ENCODE measurements around the gene HSPB2.

Gene HSPB2

GRCh38 chr11:111938687-111939160, 26.2 kb downstream of the HSPB2 start:
- DNase-seq (ENCODE audit: low read depth, low spot score) = peak; percentile 64

DNA sequence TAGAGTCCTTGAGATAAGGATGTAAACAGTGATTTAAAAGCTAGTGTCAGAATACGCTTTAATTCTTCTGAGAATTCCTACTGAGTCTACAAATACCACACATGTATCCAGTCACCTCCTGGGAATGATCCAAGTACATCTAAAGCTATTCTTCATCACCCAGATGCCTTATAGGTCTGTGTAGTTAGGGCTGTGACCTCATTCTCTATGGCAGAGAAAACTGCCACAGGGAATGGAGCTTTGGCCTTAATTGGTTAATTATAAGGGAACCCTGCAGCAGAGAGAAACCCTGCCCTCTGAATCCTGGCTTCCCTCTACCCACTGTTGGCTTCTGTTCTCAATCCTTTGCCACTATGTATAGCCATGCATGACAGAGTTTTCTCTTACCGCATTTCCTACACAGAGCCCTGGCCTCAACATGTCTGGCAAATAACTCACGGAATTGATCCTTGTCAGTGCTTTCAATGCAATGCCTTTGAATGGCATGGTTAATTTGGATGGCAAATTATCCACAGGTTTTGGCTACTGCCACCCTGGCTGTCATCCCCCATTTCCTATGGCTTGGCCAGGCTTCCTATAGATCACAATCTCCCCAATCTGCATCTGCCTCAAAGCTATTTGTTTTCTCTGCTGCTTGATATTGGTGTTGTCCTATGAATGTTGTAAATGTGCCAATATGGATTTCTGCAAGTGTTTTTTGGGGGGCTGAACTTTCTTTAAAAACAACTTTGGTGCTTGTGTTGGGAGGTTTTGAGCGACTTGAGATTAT, 27.5 kb downstream of the HSPB2 start:
- peak; percentile 91 for DNase-seq (ENCODE audit: low read depth, low spot score)

- no peak for DNase-seq (ENCODE audit: low read depth, low spot score)
Observed at GRCh38 chr11:111941963-111942362, 29.4 kb downstream of the HSPB2 start.

- DNase-seq (ENCODE audit: low read depth, low spot score) = peak; percentile 47
Observed at GRCh38 chr11:111942829-111943228, 30.3 kb downstream of the HSPB2 start.

GRCh38 chr11:111944139-111944538, 31.6 kb downstream of the HSPB2 start:
- DNase-seq (ENCODE audit: low read depth, low spot score) = peak; percentile 72

- peak; percentile 88 for DNase-seq (ENCODE audit: low read depth, low spot score)
Observed at GRCh38 chr11:111944651-111945051, 32.1 kb downstream of the HSPB2 start.

- DNase-seq (ENCODE audit: low read depth, low spot score) = no peak
Observed at GRCh38 chr11:111945198-111945597, 32.7 kb downstream of the HSPB2 start.

GRCh38 chr11:111946499-111946898, 34.0 kb downstream of the HSPB2 start:
- DNase-seq (ENCODE audit: low read depth, low spot score) = peak; percentile 82

- DNase-seq (ENCODE audit: low read depth, low spot score) = no peak
Observed at GRCh38 chr11:111947143-111947542, 34.6 kb downstream of the HSPB2 start.

GRCh38 chr11:111949519-111950426, 37.2 kb downstream of the HSPB2 start:
- no peak for DNase-seq (ENCODE audit: low read depth, low spot score)

DNA sequence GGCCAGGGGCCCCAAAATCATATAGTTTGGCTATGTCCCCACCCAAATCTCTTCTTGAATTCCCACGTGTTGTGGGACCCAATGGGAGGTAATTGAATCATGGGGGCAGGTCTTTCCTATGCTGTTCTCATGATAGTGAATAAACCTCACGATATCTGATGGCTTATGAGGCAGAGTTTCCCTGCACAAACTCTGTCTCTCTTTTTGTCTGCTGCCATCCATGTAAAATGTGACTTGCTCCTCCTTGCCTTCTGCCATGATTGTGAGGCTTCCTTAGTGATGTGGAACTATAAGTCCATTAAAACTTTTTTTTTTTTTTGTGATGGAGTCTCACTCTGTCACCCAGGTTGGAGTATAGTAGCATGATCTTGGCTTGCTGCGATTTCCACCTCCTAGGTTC, 39.0 kb downstream of the HSPB2 start:
- DNase-seq (ENCODE audit: low read depth, low spot score) = no peak

GRCh38 chr11:111954154-111954553, 41.6 kb downstream of the HSPB2 start:
- DNase-seq (ENCODE audit: low read depth, low spot score) = no peak

DNA sequence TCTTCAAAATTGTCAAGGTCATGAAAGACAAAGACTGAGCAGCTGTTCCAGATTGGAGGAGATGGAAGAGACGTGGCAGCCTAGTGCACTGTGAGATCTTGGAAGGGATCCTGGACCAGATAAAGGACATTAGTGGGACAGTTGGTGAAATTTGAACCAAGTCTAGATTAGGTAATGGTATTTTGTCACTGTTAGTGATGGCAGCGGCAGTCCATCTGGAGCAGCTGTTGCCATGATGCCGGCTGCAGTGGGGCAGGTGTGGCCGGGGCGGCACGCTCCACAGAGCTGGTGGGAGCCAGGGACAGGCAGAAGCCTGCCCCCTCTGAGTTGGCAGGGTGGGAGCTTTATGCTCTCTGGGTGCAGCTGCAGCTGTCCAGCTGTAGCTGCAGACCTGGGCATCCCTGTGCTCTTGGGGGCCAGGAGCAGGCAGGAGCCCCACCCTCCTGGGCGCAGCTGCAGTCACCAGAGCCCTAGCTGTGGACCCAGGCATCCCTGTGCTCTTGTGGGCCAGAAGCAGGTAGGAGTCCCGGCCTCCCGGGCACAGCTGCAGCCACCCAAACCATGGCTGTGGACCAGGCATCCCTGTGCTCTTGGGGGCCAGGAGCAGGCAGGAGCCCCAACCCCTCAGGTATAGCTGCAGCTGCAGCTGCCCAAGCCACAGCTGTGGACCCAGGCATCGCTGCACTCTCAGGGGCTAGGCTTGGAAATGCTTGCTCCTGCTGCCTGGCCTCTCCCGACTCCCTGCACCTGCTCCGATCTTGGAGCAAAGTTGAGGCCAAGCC, 45.3 kb downstream of the HSPB2 start:
- no peak for DNase-seq (ENCODE audit: low read depth, low spot score)

- DNase-seq (ENCODE audit: low read depth, low spot score) = no peak
Observed at GRCh38 chr11:111960916-111961315, 48.4 kb downstream of the HSPB2 start.

- DNase-seq (ENCODE audit: low read depth, low spot score) = no peak
Observed at GRCh38 chr11:111961389-111962300, 49.1 kb downstream of the HSPB2 start.

All from astrocyte of the hippocampus (primary cell).